Activated CD4-positive, alpha-beta T cell treated with anti-CD3 and anti-CD28 coated beads, Interleukin-2, amount 50 U/mL, for 1 hour (primary cell): ENCODE measurements around the gene OR2A7.
"Not testable (repeated sequence)": the region's sequence is repeated elsewhere in the genome, so short reads cannot be mapped to it uniquely, and the experiment has no call there.

Experiments
- DNase-seq: peaks from one replicate; pipeline ENCODE4 v3.0.0-alpha.2; 2020

OR2A7 gene

DNA sequence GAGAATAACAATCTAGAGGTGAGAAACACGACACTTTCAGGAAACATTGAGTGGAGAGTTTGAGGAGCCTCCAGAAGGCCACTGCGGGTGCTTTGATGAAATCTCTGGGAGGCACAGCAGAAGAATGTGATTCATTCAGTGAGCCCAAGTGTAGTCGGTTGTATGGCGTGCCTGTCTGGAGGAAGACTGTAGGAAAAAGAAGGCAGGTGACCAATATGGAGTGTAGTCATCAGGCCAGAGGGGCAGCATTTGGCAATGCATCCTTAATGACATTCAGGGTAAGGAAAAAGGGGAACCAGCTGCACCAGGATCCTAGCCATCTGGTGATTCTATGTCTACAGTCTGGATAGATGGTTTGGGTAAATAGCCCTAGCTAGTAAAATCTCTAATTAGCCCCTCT lies 12.3 kb downstream of the OR2A7 start:
- not testable (repeated sequence) for DNase-seq

DNA sequence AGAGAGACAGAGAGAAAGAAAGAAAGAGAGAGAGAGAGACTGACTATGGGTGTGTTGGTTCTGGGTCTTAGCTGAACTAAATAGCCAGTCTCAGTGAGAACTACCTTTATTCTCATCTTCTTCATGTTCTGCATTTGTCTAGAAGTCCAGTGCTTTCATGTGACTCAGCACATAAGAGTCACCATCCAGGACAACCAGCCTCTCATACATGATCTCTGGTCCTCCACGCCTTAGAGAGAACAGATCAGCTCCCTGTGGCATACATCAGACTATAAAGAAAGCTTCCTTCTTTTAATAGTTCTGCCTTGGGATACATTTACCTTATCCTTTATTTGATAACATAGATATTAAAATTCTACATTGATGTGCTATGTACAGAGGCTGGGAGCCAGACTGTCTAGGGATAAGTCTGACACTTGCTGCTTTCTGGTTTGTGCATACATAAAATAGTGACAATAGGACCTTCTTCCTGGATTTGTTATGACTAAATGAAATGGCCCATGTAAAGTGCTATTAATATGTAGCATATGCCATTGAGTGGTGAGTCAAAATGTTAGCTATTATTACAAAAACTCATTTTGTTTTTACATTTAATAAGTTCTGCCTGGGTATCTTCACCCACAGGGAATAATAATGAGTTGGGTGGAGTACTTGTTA lies 16.8 kb downstream of the OR2A7 start:
- not testable (repeated sequence) for DNase-seq

DNA sequence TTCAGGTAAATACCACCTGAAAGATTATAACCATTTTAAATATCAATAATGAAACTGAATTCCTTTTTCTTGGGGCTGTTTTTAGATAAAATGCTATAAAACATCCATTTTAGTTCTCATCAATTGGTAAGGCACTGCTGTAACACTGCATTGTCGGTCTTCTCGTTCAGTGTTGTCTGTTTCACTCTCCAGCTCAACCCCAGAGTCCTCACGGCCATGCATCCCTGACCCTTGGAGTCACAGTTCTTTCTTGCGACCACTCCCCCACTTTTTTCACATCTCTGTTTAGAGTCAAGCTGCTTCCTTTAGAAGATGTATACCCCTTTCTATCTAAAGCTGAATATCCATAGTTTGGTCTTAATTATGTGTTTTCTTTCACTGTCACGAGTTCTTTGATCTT lies 17.6 kb downstream of the OR2A7 start:
- not testable (repeated sequence) for DNase-seq

DNA sequence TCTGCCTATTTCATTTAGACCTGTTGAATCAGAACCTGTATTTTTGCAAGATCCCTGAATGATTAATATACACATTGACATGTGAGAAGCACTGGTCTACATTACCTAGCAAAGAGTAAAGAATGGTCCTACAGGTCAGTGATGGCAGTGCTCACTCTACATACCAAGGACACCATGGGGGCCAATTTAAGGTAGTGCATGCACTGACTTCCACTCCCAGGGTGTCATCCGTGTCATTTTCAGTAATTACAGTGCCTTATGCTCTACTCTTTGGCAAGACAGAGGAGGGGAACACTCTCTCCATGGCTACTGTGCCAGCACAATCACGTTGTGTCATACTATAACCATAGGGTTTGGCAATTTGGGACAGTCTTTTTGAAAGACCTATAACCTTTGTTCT lies 19.2 kb downstream of the OR2A7 start:
- not testable (repeated sequence) for DNase-seq

DNA sequence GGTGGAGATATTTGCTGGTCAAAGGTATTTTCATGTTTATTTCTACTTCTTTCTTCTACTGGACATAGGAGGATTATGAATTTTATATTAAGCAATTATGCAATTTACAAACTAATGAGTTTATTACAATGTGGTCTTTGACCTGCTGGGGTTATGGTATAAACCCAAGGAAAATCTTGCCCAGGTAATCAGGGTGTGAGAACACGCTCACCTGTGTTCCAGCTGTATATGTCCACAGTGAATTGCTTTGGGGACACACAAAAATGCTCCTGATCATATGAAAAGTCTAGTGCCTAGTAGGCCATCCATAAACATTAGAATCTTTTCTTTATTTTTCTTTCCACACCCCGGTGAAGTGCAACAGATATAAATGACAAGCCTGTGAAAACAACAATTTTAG lies 25.2 kb downstream of the OR2A7 start, which contains the start of gene OR2A42:
Gene OR2A42, minus strand, starts transcription at position 241 of the 400 bp plus-strand sequence. CDS start 6,762 bp downstream, outside the sequence.
- DNase-seq, result not testable (repeated sequence)

DNA sequence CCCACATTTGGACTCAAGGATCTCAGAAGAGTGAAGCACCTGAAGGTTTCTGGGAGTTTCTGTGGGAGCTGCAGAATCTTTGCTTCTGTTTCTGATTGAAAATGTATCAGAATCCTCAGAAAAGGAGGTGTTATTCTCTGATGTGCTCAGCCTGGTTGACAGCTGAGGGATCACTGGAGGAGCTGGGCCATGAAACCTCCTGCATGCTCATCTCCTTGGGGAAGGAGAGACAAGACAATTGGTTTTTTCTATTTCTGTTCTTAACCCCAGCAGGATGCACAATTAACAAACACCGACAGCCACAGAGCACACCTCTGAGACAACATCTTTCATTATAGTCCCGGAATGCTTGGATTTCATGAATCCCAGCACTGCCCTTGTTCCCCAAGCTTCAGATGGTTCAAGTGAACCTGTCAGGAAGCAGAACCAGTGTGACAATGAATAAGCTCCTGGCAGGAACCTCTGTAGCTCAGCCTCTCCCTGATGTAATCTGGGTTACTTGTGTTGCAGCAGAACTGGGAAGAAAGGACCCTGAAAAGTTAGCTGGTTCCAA lies 26.0 kb downstream of the OR2A7 start:
- not testable (repeated sequence) for DNase-seq

DNA sequence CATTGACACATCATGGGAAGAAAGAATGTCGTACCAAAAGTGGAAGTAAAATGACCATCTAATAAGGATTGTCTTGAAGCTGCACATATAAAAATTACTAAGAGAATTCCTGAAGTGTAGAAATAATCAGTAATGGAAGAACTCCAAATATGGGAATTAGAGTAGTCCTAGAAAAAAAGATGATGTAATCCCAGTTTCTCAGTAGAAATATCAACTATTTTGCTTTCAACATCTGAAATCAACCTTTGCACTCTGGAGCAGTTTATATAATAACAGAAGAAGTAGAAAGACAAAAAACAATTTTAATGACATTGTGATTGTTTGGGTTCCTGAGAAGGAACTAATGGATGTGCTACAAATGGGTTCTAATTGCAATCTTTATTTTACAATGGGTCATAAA lies 31.6 kb downstream of the OR2A7 start:
- DNase-seq, result not testable (repeated sequence)

DNA sequence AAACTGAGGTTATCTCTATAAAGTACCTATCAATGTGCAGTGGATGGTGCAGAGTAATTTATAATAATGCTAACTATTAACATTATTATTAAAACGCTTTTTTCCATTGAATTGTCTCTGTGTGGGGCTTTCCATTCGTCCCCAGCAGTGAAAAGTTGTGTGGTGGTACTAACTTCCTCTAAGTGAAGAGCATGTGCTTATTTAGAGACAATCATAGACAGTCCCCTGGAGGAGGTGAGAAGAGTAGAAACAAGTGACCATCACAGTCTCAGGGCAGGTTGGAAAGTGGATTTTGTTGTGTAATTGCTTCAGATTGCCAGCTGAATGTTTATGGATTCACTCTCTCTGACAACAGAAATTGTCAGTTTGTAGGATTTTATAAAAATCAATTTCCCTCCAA lies 33.6 kb downstream of the OR2A7 start:
- not testable (repeated sequence) for DNase-seq

DNA sequence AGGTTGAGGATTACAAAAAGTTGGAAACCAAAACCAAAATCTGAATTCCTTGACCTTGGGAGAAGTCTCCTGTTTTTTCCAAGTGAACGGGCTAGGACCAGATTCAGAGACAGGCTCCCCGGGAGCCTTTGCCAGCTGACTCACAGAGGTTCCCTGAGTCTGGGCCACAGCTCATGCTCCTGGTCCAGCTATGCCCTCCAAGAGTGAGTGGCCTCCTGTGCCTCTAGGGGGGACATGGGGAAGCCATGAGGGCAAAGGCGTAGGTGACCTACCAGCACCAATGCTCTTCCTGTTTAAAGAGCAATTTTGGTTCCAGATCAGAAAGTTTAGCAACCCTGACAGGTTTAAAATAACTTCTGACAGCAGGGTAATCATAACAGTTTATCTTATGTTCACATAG lies 35.8 kb downstream of the OR2A7 start:
- DNase-seq, result not testable (repeated sequence)

DNA sequence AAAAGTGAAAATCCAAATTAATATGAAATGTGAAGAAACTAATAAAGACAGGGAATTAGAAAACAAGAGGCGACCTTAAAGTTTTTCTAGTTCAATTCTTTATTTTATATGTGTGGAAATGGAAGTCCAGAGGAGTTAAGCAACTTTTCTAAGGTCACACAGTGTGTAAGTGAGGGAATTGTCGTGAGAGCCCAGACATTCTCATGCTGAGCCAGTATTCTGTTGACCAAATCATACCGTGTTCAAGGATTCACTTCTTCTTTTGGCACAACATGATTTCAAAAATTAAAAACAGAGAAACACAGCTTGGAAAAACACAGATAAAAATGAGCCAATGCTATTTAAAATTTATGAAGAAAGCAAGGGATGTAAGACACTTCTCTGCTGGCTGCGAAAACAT lies 37.7 kb downstream of the OR2A7 start:
- not testable (repeated sequence) for DNase-seq

DNA sequence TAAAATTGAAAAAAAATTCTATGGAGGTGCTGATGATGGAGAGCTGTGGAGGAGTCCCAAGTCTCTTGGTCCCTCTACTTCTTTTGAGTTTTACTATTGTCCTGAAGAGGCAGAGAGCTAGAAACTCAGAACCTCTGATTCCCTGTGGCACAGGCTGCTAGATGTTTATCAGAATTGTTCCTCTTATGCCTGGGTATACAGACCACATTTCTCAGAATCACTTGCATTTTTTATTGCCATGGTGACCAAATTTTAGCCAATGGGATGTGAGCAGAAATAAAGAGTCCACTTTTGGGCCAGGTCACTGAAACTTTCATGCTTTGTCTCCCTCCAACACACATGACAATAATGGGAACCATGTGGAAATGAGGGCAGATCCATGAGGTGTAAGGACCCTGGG lies 40.9 kb downstream of the OR2A7 start:
- DNase-seq, result not testable (repeated sequence)

DNA sequence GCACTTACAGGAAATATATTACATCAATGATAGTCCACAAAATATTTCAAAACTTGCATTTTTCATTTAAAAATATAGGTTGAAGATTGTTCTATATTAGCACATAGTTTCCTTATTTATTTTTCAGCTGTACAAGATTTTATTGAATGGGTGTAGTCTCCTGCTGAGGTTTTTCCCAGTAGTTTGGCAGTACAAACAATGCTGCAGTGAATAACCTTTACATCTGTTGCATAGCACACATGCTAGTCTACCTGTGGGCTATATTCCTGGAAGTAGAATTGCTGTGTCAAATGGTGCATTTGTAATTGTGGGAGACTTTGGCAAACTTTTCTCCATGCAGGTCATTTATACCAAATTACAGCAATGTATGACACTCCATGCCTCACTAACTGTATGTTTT lies 44.1 kb downstream of the OR2A7 start:
- DNase-seq, result not testable (repeated sequence)

DNA sequence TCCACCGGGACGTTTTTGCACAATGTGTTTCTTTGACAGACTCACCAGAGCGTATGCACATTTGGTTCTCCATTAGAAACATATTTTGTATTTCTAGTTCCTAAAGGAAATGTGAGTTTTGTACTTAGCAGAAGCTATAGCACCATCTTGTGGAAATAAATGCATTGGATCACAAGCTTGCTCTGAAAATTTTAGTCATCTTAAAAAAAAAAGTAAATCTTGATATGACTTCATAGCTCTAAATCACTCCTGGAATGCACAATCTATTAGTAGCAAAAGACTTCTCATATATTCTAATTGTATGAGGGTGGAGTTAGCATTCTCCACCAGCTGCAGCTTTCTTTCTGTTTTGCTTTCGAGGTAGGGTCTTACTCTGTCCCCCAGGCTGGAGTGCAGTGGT lies 45.4 kb downstream of the OR2A7 start:
- not testable (repeated sequence) for DNase-seq

DNA sequence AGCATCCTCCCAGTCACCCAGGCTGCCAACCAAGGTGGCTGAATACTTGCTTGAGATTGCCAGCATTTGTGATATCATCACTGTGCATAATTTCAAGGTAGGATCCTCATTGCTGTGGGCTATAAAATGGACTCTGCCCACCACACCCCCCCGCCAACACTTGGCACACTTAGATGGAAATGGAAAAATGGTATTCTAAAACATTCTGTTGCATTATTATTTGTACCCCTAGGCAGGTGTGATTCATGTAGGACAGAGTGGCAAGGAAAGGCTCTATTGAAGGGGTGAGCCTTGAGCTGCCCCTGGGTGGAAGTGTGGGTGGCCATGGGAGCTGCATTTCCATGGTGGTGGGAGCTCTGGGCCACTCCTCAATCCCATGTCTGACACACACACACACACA lies 46.0 kb downstream of the OR2A7 start:
- DNase-seq, result not testable (repeated sequence)

DNA sequence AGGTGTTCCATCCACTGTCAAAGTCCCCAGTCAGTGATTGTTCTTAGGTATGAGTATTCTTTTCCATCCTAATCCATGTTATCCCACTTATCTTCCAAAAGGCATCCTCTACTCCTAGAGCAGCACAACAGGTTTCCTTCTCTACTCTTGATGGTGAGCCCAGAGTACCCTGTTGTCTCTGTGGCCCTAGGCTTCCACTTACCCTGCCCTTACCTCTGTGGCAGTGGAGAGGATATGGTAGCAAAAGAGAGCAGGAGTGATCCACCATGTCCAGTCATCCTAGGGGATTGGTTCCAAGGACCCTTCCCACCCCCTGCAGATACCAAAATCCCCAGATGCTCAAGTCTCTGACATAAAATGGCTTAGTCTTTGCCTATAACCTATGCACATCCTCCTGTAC lies 47.4 kb downstream of the OR2A7 start:
- DNase-seq, result not testable (repeated sequence)
